ENCODE measurements around the gene TMEM175. TPM values are rescaled to one million over a fixed set of nuclear protein-coding genes. Genes with fewer than 3 reads are reported as not detected.

Gene TMEM175
- total and polyA plus RNA-seq, 9 of the 15 experiments (the other 6 are each of a cell fraction or from before 2014, with no cell fraction given) = 0.13 to 30.9 (median 9.4) TPM

DNA sequence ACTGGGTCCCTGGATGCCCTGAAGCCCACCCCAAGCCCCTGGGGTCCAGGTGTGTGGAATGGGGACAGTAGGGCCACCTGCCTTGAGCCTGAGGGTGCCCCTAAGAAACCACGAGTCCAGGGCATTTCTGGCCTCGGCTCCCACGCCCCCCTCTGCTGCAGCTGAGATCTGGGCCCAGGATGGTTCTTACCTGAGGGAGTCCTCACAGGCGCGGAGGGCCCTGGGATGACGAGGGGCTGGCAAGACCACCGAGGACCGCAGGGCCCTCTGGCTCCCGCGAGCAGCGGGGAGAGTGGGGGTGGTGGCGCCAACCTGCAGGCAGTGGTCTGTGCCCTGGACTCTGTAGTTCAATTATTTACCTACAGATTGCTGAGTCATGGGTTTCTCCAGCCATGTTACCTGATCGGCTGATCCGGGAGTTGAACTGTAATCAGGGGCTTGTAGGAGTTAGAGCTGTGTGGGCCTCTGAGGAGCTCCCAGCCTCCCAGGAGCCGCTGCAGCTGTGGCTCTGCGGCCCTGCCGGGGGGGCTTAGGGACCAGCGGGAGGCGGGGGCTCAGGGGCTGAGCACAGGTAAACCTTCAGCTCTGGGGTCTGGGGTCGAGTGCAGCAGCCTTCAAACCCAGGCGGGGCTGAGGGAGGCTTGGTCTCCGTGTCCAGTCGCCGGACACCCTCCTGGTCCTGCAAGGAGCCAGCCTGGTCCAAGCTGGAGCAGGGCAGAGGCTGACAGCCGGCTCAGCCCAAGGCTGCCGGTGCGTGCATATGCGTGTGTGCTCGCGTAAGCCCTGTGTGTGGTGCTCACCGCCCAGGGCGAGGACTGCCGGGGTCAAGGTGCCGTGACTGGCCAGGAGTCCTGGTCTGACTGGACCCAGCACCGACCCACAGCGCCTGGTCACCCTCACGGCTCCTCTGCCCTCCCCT, 61.1 kb downstream of the TMEM175 start, which contains the start of gene SLC26A1 (continued):
- TF ChIP-seq ZNF407 (IDR thresholded peaks at IDR 0.05; ENCODE audit: low read depth) (no peak), EZH2 (IDR thresholded peaks at IDR 0.05; ENCODE audit: borderline replicate concordance, low read depth, low read length) (no peak), C11orf30 (IDR thresholded peaks at IDR 0.05; ENCODE audit: low read depth) (peak; percentile 98), ZBTB7A (IDR thresholded peaks at IDR 0.05; ENCODE audit: borderline replicate concordance, control insufficient read depth, low read depth, low read length) (peak; percentile 68; the same call in 1 of the 2 replicates), ARNT (IDR thresholded peaks at IDR 0.05) (no peak), CEBPG (CRISPR knock-in tag; IDR thresholded peaks at IDR 0.05) (no peak), CEBPG (tag; conservative IDR thresholded peaks at IDR 0.05 in 1 of 2, IDR thresholded peaks at IDR 0.05 in 1 of 2) (no peak), NR2C1 (IDR thresholded peaks at IDR 0.05) (0 out of 2 replicates have a peak, but pooled peaks have one; percentile 26), NR2C1 (tag; IDR thresholded peaks at IDR 0.05) (0 out of 2 replicates have a peak, but pooled peaks have one; percentile 9), ARID1B (IDR thresholded peaks at IDR 0.05) (peak; percentile 36), ZKSCAN3 (CRISPR knock-in tag; IDR thresholded peaks at IDR 0.05) (no peak), ZNF764 (CRISPR knock-in tag; IDR thresholded peaks at IDR 0.05; ENCODE audit: low read depth) (no peak), NFYB (IDR thresholded peaks at IDR 0.05; ENCODE audit: extremely low read depth, insufficient read length) (no peak), ZNF146 (CRISPR knock-in tag; IDR thresholded peaks at IDR 0.05; ENCODE audit: unreplicated experiment) (no peak), NBN (IDR thresholded peaks at IDR 0.05; ENCODE audit: low read depth) (no peak), ZNF707 (CRISPR knock-in tag; conservative IDR thresholded peaks at IDR 0.05) (no peak), NFATC3 (IDR thresholded peaks at IDR 0.05) (no peak), CHCHD3 (CRISPR knock-in tag; IDR thresholded peaks at IDR 0.05) (no peak)
- TF ChIP-seq, protein P1, sequence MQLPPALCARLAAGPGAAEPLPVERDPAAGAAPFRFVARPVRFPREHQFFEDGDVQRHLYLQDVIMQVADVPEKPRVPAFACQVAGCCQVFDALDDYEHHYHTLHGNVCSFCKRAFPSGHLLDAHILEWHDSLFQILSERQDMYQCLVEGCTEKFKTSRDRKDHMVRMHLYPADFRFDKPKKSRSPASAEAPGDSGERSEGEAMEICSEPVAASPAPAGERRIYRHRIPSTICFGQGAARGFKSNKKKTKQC (CRISPR knock-in tag; IDR thresholded peaks at IDR 0.05) = 0 out of 2 replicates have a peak, but pooled peaks have one; percentile 33

All from K562 (cell line).